SW 1271 (cell line): ENCODE measurements around the gene MUC12.
"Not testable (repeated sequence)": the region's sequence is repeated elsewhere in the genome, so short reads cannot be mapped to it uniquely, and the experiment has no call there.

Experiments used
- DNase-seq, 2 experiments: peaks; one replicate each; lab custom pipeline; 2025; lab: John Stamatoyannopoulos, UW

MUC12 gene

DNA sequence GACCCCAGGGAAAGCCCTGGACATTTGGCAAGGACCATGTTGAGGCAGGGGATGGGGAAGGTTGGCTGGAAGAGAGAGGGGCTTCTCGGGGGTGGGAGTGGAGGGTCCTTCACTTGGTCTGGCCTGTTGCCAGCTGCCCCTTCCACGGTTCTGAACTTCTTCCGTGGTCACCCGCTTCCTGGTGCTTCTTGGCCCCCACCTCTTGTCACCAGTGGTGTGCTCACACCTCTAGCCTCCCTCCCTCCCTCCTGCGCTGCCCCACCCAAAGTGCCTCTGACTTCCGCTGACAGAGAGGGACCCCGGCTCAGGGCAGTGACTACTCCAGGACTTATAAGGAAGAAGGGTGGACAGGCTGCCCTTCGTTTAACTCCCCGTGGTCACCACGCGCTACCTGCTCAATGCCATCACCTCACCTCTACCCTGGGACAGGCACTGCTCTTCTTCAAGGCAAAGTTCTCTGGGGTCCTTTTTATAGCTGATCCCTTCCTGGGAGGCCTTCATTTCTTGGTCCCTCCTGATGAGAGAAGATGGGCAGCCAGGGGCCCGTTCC is at the start of gene MUC12:
Gene MUC12, plus strand, starts transcription at position 500 of the 550 bp plus-strand sequence. CDS start 58 bp downstream, outside the sequence.
- DNase-seq, result no peak

DNA sequence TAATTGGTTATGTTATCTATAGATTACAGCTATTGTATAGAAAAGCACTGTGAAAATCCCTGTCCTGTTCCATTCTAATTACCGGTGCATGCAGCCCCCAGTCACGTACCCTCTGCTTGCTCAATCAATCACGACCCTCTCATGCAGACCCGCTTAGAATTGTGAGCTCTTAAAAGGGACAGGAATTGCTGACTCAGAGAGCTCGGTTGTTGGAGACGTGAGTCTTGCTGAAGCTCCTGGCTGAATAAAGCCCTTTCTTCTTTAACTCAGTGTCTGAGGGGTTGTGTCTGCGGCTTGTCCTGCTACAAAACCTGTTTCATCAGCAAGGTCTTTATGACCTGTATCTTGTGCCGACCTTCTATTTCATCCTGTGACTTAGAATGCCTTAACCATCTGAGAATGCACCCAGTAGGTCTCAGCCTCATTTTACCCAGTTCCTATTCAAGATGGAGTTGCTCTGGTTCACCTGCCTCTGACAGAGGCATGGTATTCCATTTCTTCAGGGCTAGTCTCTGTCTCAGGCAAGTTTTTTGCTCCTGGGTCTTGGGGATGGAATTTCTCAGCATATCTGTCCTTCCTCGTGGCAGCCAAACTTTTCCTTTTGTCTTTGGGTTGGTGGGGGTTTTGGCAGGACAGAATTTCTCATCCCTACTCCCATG is 49.5 kb upstream of the MUC12 start:
- not testable (repeated sequence) for DNase-seq

DNA sequence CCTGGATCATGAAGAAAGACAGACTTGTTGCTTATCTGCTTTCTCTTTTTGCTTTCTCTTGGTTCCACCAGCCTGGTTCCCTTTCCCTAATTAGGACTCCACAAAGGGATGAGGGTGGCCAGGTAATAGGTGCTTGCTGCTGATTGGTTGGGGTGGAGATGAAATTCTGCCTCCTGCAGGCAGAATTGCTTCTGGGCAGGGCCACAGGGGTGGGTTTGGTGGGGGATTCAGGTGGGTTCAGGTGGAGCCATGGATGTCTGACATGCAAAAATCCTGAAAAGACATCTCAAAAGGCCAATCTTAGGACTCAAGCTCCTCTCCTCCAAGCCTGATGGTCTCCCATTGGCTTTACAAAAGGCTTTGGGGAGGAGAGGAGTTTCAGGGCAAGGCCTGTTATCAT is 48.3 kb upstream of the MUC12 start:
- DNase-seq, result no peak

DNA sequence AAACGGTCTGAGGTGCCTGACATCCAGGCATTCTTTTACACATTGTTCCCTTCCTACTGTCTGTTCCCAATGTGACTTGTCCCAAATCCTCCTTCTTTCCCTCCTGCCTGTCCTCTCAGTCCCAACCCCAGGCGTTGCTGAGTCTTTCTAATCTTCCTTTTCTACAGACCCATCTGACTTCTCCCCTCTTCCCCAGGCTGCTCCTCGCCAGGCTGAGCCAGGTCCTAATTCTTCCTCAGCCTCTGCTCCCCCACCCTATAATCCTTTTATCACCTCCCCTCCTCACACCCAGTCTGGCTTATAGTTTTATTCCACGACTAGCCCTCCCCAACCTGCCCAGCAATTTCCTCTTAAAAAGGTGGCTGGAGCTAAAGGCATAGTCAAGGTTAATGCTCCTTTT is 45.7 kb upstream of the MUC12 start:
- not testable (repeated sequence) for DNase-seq

- DNase-seq, result no peak
These were observed 39.6 kb upstream of the MUC12 start for GRCh38 chr7:100929808-100930174.

DNA sequence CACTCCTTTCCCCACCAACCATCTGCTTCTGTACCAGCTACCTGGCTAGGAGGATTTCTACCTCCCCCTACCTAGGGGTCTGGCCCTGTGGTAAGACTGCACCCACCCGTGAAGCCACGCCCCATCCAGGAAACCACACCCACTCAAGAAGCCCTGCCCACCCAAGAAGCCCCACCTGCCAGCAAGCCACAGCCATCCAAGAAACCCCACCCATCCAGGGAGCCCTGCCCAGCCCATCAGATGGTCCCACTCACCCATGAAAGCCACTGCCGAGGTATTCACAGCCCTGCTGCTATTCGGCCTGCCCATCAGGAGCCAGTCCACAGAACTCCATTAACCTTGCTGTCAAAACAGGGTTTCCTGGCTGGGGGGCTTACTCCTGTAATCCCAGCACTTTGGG is 35.6 kb upstream of the MUC12 start:
- DNase-seq, result no peak

GRCh38 chr7:100935381-100935780 is 34.0 kb upstream of the MUC12 start:
- DNase-seq, result not testable (repeated sequence)

DNA sequence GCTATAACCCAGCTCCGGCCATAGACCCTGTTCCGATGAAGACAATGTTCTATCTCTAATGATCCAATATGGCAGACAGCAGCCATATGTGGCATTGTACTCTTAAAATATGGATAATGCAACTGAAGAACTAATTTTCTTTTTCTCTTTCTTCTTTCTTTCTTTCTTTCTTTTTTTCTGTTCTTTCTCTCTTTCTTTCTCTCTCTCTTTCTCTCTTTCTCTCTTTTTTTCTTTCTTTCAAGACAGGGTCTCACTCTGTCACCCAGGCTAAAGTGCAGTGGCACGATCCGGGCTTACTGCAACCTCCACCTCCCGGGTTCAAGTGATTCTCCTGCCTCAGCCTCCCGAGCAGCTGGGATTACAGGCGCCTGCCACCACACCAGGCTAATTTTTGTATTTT is 33.2 kb upstream of the MUC12 start:
- DNase-seq, result not testable (repeated sequence)

DNA sequence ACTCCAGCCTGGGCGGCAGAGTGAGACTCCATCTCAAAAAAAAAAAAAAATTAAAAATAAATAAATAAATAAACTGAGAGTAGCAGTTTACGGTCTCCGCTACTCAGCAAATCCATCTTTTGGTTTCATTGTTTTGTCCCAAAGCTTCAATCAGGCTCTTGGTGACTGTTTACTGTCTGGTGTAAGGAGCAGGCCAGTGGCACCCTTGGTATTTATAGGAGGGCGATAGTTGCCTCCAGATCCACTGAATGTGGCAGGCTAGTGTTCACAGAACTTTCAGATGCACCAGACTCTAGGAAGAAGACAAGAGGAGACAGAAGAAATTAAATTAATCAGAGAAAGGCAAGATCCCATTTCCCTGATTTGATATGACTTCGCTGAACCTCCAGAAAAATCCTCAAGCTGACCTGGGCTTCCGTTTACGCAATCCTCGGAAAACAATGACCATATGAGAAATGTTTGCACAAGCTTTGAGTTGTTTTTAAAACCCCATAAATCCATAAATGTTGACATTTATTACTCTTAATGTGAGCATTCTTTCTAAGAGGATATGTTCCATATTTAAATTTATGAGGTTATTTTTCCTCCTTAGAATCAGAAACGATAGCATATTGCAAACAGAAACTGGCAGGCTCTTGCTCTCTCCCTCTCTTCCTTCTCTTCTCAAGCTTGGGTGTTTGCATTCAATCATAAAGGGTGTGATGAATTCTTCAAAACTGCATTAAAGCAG is 27.2 kb upstream of the MUC12 start:
- no peak for DNase-seq

DNA sequence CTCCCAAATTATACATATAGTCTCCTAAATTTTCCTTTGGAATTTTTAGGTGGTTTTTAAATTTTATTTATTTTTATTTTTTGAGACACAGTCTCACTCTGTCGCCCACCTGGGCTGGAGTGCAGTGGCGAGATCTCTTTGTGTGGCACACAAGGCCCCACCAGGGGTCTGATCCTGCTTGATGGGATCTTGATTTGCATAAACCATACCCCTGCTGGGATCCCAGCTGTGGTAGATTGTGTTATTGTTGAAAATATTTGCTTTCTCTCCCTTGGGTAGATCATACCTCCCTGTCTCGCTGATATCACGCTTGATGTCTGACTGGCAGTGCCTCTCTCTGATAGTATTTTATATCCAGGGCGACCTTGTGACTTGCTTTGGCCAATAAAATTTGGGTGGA is 25.7 kb upstream of the MUC12 start:
- no peak for DNase-seq

DNA sequence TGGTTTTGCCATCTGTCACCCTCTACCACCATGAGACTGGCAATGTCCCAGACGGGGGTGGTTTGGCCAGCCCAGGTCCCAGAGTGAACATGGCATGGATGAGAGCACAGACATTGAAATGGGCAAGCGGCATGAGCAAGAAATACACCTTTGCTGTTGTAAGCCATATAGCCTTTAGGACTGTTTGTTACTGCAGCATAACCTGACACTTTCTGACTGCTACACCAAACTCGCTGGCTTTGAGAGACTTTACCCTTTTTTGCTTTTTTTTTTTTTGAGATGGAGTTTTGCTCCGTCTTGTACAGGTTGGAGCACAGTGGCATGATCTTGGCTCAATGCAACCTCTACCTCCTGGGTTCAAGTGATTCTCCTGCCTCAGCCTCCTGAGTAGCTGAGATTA is 25.2 kb upstream of the MUC12 start:
- DNase-seq, result no peak

DNA sequence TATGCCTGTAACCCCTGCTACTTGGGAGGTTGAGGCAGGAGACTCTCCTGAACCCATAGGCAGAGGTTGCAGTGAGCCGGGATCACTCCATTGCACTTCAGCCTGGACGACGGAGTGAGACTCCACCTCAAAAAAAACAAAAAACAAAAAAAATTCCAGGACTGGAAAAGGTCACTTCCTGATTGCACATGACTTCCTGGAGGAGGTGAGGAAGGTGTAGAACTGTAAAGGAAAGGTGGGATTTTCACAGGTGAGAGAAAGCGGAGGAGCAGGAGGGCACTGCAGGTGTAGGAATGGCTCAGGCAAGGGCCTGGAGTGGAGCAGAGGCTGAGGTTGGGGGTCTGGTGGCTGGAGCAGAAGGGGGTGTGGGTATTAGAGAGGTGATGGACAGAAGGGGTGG is 23.3 kb upstream of the MUC12 start:
- no peak for DNase-seq

- DNase-seq, result no peak
These were observed 22.5 kb upstream of the MUC12 start for GRCh38 chr7:100946766-100947365.

GRCh38 chr7:100947792-100948191 is 21.6 kb upstream of the MUC12 start:
- no peak for DNase-seq

DNA sequence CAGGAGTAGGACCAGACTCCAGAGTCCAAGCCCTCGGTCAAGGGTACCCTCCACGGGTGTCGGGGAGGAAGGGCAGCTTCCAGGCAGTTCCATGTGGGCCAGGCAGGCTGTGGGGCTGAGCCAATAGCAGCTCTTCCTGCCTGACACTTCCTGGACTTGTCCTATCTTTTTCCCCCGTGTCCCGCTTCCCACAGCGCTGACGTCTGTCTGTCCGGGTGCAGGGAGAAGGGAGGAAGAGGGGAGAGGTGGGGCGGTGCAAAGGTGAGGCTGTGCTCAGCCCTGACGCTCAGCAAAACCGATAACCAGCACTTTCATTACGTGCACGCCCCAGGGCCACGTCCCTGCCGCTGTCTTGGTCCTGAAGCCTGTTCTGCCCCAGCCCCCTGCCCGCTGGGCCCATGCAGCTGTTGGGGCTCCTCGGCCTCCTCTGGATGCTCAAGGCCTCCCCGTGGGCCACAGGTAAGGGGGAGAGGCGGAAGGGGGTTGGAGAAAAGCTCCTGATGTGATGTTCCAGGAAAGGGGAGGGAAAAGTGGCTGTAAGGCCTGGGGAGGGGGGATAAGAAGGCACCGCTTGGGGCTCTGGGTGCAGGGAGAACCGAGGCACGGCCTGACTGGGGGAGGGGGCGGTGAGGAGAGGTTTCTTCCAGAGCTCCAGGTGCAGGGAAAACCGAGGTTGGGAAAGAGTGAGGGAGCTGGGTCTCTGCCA is 20.0 kb upstream of the MUC12 start, which contains the start of gene MUC3A:
Gene MUC3A, plus strand, starts transcription at position 308 of the 706 bp plus-strand sequence. Its CDS starts 91 bp downstream, at position 399.
- no peak for DNase-seq

DNA sequence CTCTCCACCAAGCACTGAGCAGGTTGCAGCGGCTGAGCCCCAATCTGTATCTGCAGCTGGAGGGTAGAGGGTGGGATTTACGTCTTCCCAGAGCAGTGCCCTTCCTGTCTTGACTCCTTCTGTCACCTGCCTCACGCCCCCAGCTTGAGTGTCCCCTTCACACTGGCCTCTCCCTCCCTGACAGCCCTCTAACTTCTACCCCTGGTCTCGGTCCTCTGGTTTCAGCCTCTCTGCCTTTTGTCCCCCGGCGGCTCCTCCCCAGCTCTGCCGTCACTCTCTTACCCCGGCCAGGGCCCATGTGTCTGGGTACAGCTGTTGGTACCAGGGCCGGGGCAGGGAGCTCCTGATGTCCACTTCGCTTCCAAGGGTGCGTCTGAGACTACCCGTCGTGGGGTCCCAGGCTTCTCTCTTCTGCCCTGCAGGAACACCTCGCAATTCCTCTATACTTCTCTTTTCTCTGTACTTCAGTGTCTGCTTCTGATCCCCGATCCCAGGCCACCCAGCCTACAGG is 19.4 kb upstream of the MUC12 start:
- DNase-seq, result no peak

- no peak for DNase-seq
These were observed 18.2 kb upstream of the MUC12 start for GRCh38 chr7:100951172-100951571.

DNA sequence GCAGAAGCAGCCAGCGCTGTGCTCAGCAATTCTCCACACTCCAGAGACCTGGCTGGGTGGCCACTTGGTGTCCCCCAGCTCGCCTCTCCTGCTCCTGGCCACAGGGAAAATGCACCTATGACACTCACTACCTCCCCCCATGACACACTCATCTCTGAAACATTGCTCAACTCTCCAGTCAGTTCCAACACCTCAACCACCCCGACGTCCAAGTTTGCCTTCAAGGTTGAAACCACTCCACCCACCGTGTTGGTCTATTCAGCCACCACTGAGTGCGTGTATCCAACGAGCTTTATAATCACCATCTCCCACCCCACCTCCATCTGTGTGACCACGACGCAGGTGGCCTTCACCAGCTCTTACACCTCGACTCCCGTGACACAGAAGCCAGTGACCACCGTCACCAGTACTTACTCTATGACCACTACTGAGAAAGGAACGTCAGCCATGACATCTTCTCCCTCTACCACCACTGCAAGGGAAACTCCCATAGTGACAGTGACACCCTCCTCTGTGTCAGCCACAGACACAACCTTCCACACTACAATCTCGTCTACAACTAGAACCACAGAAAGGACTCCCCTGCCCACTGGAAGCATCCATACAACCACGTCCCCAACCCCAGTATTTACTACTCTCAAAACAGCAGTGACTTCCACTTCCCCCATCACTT is 17.3 kb upstream of the MUC12 start:
- no peak for DNase-seq

DNA sequence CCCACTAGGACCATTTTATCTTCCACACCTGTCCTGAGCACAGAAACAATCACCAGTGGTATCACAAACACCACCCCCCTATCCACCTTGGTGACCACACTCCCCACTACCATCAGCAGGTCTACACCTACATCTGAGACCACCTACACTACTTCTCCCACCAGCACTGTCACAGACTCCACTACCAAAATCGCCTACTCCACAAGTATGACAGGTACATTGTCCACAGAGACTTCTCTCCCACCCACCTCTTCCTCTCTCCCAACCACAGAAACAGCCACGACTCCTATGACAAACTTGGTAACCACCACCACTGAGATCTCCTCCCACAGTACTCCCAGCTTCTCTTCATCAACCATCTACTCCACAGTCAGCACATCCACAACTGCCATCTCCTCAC is 16.7 kb upstream of the MUC12 start:
- no peak for DNase-seq

- no peak for DNase-seq
These were observed 11.4 kb upstream of the MUC12 start for GRCh38 chr7:100957832-100958421.

DNA sequence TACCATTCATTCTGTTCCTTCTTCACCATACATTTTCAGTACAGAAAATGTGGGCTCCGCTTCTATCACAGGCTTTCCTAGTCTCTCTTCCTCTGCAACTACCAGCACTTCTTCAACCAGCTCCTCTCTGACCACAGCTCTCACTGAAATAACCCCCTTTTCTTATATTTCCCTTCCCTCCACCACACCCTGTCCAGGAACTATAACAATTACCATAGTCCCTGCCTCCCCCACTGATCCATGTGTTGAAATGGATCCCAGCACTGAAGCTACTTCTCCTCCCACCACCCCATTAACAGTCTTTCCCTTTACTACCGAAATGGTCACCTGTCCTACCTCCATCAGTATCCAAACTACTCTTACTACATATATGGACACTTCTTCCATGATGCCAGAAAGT is 9.5 kb upstream of the MUC12 start:
- DNase-seq, result no peak
